Panc1 (cell line): ENCODE measurements around the gene KRTAP12-2. TPM values are rescaled to one million over a fixed set of nuclear protein-coding genes. Genes with fewer than 3 reads are reported as not detected.

Experiments
- ATAC-seq: fragments of 200-7000 bp; cut with Tn5 transposase; 2 replicates; pipeline ENCODE4 v1.9.1; 2020; ENCODE audit warnings: mild to moderate bottlenecking, moderate library complexity
- BruUV-seq: library from RNA; stranded (reverse); fragments of 400-500 nt; replicated peaks from 2 replicates; lab custom pipeline; 2021; lab: Mats Ljungman, UMichigan
- CTCF ChIA-PET: fragments of 300-600 bp; sonication (Branson Sonifier 250); formaldehyde crosslinking; loops from one replicate; lab custom pipeline; 2022; ENCODE audit warnings: antibody characterized with exemption; lab: Charles Lee
- POLR2A ChIA-PET: fragments of 300-600 bp; sonication (Branson Sonifier 250); formaldehyde crosslinking; loops from one replicate; lab custom pipeline; 2022; ENCODE audit warnings: antibody characterized with exemption; lab: Charles Lee
- DNase-seq: peaks from one replicate; pipeline ENCODE4 v3.0.0-alpha.2; 2010; ENCODE audit warnings: low read depth, low spot score
- H3K27ac ChIP-seq: 2 replicates; pipeline ENCODE4 v1.5.1; 2011; ENCODE audit warnings: mild to moderate bottlenecking, low read length, inconsistent platforms
- H3K27me3 ChIP-seq: fragments of 200-500 bp; sonication (Bioruptor generic); 2 replicates; pipeline ENCODE4 v1.6.0; 2014; ENCODE audit warnings: low read length, inconsistent platforms; ENCODE audit not compliant: control insufficient read depth, insufficient read depth
- H3K36me3 ChIP-seq: fragments of 200-500 bp; sonication (Bioruptor generic); 2 replicates; pipeline ENCODE4 v1.5.1; 2014; ENCODE audit warnings: inconsistent platforms, mild to moderate bottlenecking, low read length, moderate library complexity; ENCODE audit not compliant: control insufficient read depth, insufficient read depth
- H3K4me1 ChIP-seq: 2 replicates; pipeline ENCODE4 v1.5.1; 2011; ENCODE audit warnings: inconsistent platforms, mild to moderate bottlenecking, low read length, moderate library complexity; ENCODE audit not compliant: control insufficient read depth, insufficient read depth
- H3K4me3 ChIP-seq, 2 experiments: 2 replicates each; pipeline ENCODE4 v1.5.1; 2011 to 2012; ENCODE audit warnings: low read depth in 2 of 2, low read length in 2 of 2, mild to moderate bottlenecking in 2 of 2, inconsistent platforms in 1 of 2, moderate library complexity in 1 of 2
- H3K9me3 ChIP-seq: fragments of 200-500 bp; sonication (Bioruptor generic); 2 replicates; pipeline ENCODE4 v1.5.1; 2014; ENCODE audit warnings: low read depth, mild to moderate bottlenecking, inconsistent platforms, low read length, moderate library complexity; ENCODE audit not compliant: control insufficient read depth, insufficient read depth
- CTCF ChIP-seq: fragments of 450-650 bp; IDR thresholded peaks from 2 replicates; pipeline ENCODE4 v1.5.1; 2017; ENCODE audit warnings: mild to moderate bottlenecking
- POLR2AphosphoS5 ChIP-seq: IDR thresholded peaks from 2 replicates; pipeline ENCODE4 v1.6.1; 2012; ENCODE audit warnings: mild to moderate bottlenecking, low read depth, low read length, moderate library complexity
- REST ChIP-seq, 2 experiments: IDR thresholded peaks; 2 replicates each; pipeline ENCODE4 v1.6.1; 2011 to 2012; ENCODE audit warnings: low read depth in 2 of 2, control low read depth in 1 of 2, low read length in 1 of 2, mild to moderate bottlenecking in 1 of 2, moderate library complexity in 1 of 2; ENCODE audit not compliant: insufficient read depth in 1 of 2
- SIN3A ChIP-seq: IDR thresholded peaks from 2 replicates; pipeline ENCODE4 v1.6.1; 2012; ENCODE audit warnings: low read depth, mild to moderate bottlenecking, low read length, moderate library complexity, borderline replicate concordance; ENCODE audit not compliant: insufficient read depth
- TCF7L2 ChIP-seq: IDR thresholded peaks from 2 replicates; pipeline ENCODE4 v1.6.1; 2011; ENCODE audit warnings: mild to moderate bottlenecking, low read depth, low read length, inconsistent platforms
- in situ Hi-C: cut with HindIII; loops from 2 replicates; pipeline ENCODE4 v1.10.0; 2016; ENCODE audit warnings: low sequenced_read_pairs, low pct_unique_long_range_greater_than_20kb
- intact Hi-C: fragments of 100-400 bp; cut with micrococcal nuclease; formaldehyde crosslinking; loops from one replicate; pipeline ENCODE4 v1.10.0; 2022; ENCODE audit not compliant: unreplicated experiment
- total RNA-seq: library from RNA; stranded (reverse); gene quantifications from one replicate; pipeline ENCODE4 v1.2.1, GENCODE V29; 2021; ENCODE audit not compliant: unreplicated experiment

The KRTAP12-2 gene
- total RNA-seq, 1 experiment from 2014 or later = not detected

- ATAC-seq = peak; percentile 59; the same call in 1 of the 2 replicates
- no peak overlapping the region for H3K27ac ChIP-seq
- no peak for DNase-seq
- H3K9me3 ChIP-seq = no peaks in the 10 kb centered on the region
- ChIA-PET CTCF (interaction anchor here (0.7 kb wide), 1 partner anchor 15 kb away, joined by 3 read pairs; no protein-coding TSS in a partner anchor), POLR2A (interaction anchor here (0.6 kb wide), 1 partner anchor 164 kb away, joined by 3 read pairs; the partner anchor contains the start of gene PTTG1IP)
- no peak overlapping the region for H3K4me3 ChIP-seq
- H3K27me3 ChIP-seq = no peaks in the 10 kb centered on the region
- BruUV-seq = no TSS peak
- H3K4me1 ChIP-seq = no peaks in the 10 kb centered on the region; the same call in none of the 2 replicates
- in situ Hi-C loops = no loop called here
- intact Hi-C loops = no loop called here
- H3K36me3 ChIP-seq = no peaks in the 10 kb centered on the region
- TF ChIP-seq CTCF (no peak), SIN3A (no peak), POLR2AphosphoS5 (no peak), TCF7L2 (no peak), REST (IDR thresholded peaks at IDR 0.05; ENCODE audit: insufficient read depth in 1 of 2, low read depth in 2 of 2, low read length in 1 of 2) (no peak)
Measured at GRCh38 chr21:44709426-44710293, 42.9 kb upstream of the KRTAP12-2 start.

DNA sequence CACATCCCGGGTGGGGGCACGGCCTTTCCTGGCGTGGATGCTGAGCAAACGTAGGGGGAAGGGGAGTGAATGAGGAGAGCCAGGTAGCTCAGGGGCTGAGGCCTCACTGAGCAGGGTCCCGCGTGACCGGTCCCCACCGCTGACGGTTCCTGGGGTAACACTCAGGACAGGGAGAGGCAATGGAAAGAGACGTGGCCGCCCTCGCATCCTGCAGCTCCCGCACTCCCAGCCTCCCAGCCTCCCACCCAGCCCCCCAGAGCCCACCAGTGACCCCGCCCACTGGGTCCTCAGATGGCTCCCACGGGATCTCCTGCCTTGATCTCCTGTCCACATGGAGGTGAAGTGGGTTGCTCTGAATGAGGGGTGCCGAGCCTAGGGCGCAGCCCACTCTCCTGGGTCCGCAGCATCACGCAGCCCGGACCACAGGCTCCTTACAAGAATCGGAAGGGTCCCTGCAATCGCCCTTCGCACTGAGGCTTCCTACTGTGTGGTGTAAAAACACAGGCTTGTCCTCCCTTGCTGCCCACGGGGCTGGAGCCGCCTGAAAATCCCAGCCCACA, 42.2 kb upstream of the KRTAP12-2 start:
- no peak overlapping the region for H3K27ac ChIP-seq
- no TSS peak for BruUV-seq
- H3K36me3 ChIP-seq = no peaks in the 10 kb centered on the region
- ATAC-seq = no peak
- ChIA-PET POLR2A (interaction anchor here (0.6 kb wide), 1 partner anchor 165 kb away, joined by 3 read pairs; the partner anchor contains the start of gene PTTG1IP), CTCF (no interaction called here)
- no peaks in the 10 kb centered on the region for H3K9me3 ChIP-seq
- no peak for DNase-seq
- no peaks in the 10 kb centered on the region for H3K27me3 ChIP-seq
- intact Hi-C loops (no loop called here), in situ Hi-C loops (no loop called here)
- no peak overlapping the region for H3K4me3 ChIP-seq
- TF ChIP-seq TCF7L2 = no peak
- TF ChIP-seq REST (IDR thresholded peaks at IDR 0.05; ENCODE audit: insufficient read depth in 1 of 2, low read depth in 2 of 2, low read length in 1 of 2) = no peak
- no peak for TF ChIP-seq POLR2AphosphoS5
- no peak for TF ChIP-seq SIN3A
- no peak for TF ChIP-seq CTCF
- H3K4me1 ChIP-seq = no peaks in the 10 kb centered on the region; the same call in none of the 2 replicates
